Panc1 (cell line): ENCODE measurements around the gene C2orf69. TPM values are rescaled to one million over a fixed set of nuclear protein-coding genes. Genes with fewer than 3 reads are reported as not detected.
"Not testable (repeated sequence)": the region's sequence is repeated elsewhere in the genome, so short reads cannot be mapped to it uniquely, and the experiment has no call there.

Source experiments
- ATAC-seq: fragments of 200-7000 bp; cut with Tn5 transposase; 2 replicates; pipeline ENCODE4 v1.9.1; 2020; ENCODE audit warnings: mild to moderate bottlenecking, moderate library complexity
- BruUV-seq: library from RNA; stranded (reverse); fragments of 400-500 nt; replicated peaks from 2 replicates; lab custom pipeline; 2021; lab: Mats Ljungman, UMichigan
- CTCF ChIA-PET: fragments of 300-600 bp; sonication (Branson Sonifier 250); formaldehyde crosslinking; loops from one replicate; lab custom pipeline; 2022; ENCODE audit warnings: antibody characterized with exemption; lab: Charles Lee
- POLR2A ChIA-PET: fragments of 300-600 bp; sonication (Branson Sonifier 250); formaldehyde crosslinking; loops from one replicate; lab custom pipeline; 2022; ENCODE audit warnings: antibody characterized with exemption; lab: Charles Lee
- DNase-seq: peaks from one replicate; pipeline ENCODE4 v3.0.0-alpha.2; 2010; ENCODE audit warnings: low read depth, low spot score
- H3K27ac ChIP-seq: 2 replicates; pipeline ENCODE4 v1.5.1; 2011; ENCODE audit warnings: mild to moderate bottlenecking, low read length, inconsistent platforms
- H3K27me3 ChIP-seq: fragments of 200-500 bp; sonication (Bioruptor generic); 2 replicates; pipeline ENCODE4 v1.6.0; 2014; ENCODE audit warnings: low read length, inconsistent platforms; ENCODE audit not compliant: control insufficient read depth, insufficient read depth
- H3K36me3 ChIP-seq: fragments of 200-500 bp; sonication (Bioruptor generic); 2 replicates; pipeline ENCODE4 v1.5.1; 2014; ENCODE audit warnings: inconsistent platforms, mild to moderate bottlenecking, low read length, moderate library complexity; ENCODE audit not compliant: control insufficient read depth, insufficient read depth
- H3K4me1 ChIP-seq: 2 replicates; pipeline ENCODE4 v1.5.1; 2011; ENCODE audit warnings: inconsistent platforms, mild to moderate bottlenecking, low read length, moderate library complexity; ENCODE audit not compliant: control insufficient read depth, insufficient read depth
- H3K4me3 ChIP-seq, 2 experiments: 2 replicates each; pipeline ENCODE4 v1.5.1; 2011 to 2012; ENCODE audit warnings: low read depth in 2 of 2, low read length in 2 of 2, mild to moderate bottlenecking in 2 of 2, inconsistent platforms in 1 of 2, moderate library complexity in 1 of 2
- H3K9me3 ChIP-seq: fragments of 200-500 bp; sonication (Bioruptor generic); 2 replicates; pipeline ENCODE4 v1.5.1; 2014; ENCODE audit warnings: low read depth, mild to moderate bottlenecking, inconsistent platforms, low read length, moderate library complexity; ENCODE audit not compliant: control insufficient read depth, insufficient read depth
- POLR2AphosphoS5 ChIP-seq: IDR thresholded peaks from 2 replicates; pipeline ENCODE4 v1.6.1; 2012; ENCODE audit warnings: mild to moderate bottlenecking, low read depth, low read length, moderate library complexity
- SIN3A ChIP-seq: IDR thresholded peaks from 2 replicates; pipeline ENCODE4 v1.6.1; 2012; ENCODE audit warnings: low read depth, mild to moderate bottlenecking, low read length, moderate library complexity, borderline replicate concordance; ENCODE audit not compliant: insufficient read depth
- TCF7L2 ChIP-seq: IDR thresholded peaks from 2 replicates; pipeline ENCODE4 v1.6.1; 2011; ENCODE audit warnings: mild to moderate bottlenecking, low read depth, low read length, inconsistent platforms
- in situ Hi-C: cut with HindIII; loops from 2 replicates; pipeline ENCODE4 v1.10.0; 2016; ENCODE audit warnings: low sequenced_read_pairs, low pct_unique_long_range_greater_than_20kb
- intact Hi-C: fragments of 100-400 bp; cut with micrococcal nuclease; formaldehyde crosslinking; loops from one replicate; pipeline ENCODE4 v1.10.0; 2022; ENCODE audit not compliant: unreplicated experiment
- total RNA-seq: library from RNA; stranded (reverse); gene quantifications from one replicate; pipeline ENCODE4 v1.2.1, GENCODE V29; 2021; ENCODE audit not compliant: unreplicated experiment
- TF ChIP-seq, protein P1 (sequence below): fragments of 450-650 bp; IDR thresholded peaks from 2 replicates; pipeline ENCODE4 v1.5.1; 2017; ENCODE audit warnings: mild to moderate bottlenecking
- TF ChIP-seq, protein P2 (sequence below), 2 experiments: IDR thresholded peaks; 2 replicates each; pipeline ENCODE4 v1.6.1; 2011 to 2012; ENCODE audit warnings: low read depth in 2 of 2, control low read depth in 1 of 2, low read length in 1 of 2, mild to moderate bottlenecking in 1 of 2, moderate library complexity in 1 of 2; ENCODE audit not compliant: insufficient read depth in 1 of 2

C2orf69 gene
- total RNA-seq, 1 experiment from 2014 or later: 21.8 TPM

DNA sequence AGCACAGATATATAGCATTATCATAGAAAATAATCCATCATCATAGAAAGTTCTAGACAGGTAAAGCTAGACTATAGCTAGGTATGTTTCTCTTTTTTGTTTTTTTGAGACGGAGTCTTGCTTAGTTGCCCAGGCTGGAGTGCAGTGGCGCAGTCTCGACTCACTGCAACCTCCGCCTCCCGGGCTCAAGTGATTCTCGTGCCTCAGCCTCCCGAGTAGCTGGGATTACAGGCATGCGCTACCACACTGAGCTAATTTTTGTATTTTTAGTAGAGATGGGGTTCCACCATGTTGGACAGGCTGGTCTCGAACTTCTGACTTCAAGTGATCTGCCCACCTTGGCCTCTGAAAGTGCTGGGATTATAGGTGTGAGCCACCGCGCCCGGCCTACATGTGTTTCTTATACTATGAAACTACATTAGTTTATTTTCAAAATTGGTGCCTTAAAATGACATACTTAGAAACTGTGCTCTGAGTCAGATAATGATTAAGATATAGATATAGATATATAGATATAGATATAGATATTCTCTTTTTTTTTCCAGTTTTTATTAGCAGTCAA is 1.5 kb downstream of the C2orf69 start:
- DNase-seq, H3K27me3 ChIP-seq, H3K36me3 ChIP-seq, ATAC-seq, in situ Hi-C loops, BruUV-seq, intact Hi-C loops, H3K9me3 ChIP-seq: not testable (repeated sequence)
- H3K4me3 ChIP-seq: peak overlapping the region; percentile 91
- peak overlapping the region; percentile 98 for H3K27ac ChIP-seq
- ChIA-PET POLR2A (interaction anchor here (0.7 kb wide), 2 partner anchors 19 to 42 kb away, joined by 3 to 4 read pairs; no protein-coding TSS in a partner anchor), CTCF (interaction anchor here (0.7 kb wide), 1 partner anchor 28 kb away, joined by 3 read pairs; no protein-coding TSS in a partner anchor)
- H3K4me1 ChIP-seq: peaks cover 19% of the 10 kb centered on the region

DNA sequence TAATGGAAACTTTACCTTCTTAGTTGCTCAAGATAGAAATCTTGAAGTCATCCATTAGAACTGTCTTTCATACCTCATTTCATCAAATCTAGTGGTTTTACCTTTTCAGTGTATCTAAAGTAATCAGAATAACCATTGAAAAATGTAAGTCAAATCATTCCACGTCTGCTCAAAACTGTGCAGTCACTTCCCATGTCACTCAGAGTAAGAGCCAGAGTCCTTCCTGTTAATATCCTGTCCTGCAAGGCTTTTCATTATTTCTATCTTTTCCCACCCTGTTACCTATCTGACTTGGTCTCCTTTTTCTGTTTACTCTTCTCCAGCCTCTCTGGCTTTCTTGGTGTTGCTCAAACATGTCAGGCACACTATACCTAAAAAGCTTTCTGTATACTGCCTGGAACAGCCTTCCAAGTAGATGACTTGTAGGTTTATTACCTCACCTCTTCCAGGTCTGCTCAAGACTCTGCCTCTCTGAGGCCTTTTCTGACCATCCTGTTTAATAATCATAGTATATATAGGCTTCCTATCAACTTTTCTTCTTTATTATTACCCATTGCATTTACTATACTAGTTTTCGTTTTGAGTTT is 3.4 kb downstream of the C2orf69 start:
- Histone ChIP-seq H3K36me3 (peaks cover 9% of the 10 kb centered on the region), H3K9me3 (peaks cover 7% of the 10 kb centered on the region; the same call in 1 of the 2 replicates), H3K4me3 (no peak overlapping the region), H3K4me1 (peaks cover 19% of the 10 kb centered on the region), H3K27me3 (no peaks in the 10 kb centered on the region), H3K27ac (no peak overlapping the region)
- BruUV-seq: no TSS peak
- TF ChIP-seq, protein P1, sequence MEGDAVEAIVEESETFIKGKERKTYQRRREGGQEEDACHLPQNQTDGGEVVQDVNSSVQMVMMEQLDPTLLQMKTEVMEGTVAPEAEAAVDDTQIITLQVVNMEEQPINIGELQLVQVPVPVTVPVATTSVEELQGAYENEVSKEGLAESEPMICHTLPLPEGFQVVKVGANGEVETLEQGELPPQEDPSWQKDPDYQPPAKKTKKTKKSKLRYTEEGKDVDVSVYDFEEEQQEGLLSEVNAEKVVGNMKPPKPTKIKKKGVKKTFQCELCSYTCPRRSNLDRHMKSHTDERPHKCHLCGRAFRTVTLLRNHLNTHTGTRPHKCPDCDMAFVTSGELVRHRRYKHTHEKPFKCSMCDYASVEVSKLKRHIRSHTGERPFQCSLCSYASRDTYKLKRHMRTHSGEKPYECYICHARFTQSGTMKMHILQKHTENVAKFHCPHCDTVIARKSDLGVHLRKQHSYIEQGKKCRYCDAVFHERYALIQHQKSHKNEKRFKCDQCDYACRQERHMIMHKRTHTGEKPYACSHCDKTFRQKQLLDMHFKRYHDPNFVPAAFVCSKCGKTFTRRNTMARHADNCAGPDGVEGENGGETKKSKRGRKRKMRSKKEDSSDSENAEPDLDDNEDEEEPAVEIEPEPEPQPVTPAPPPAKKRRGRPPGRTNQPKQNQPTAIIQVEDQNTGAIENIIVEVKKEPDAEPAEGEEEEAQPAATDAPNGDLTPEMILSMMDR: no peak
- TF ChIP-seq TCF7L2: no peak
- TF ChIP-seq POLR2AphosphoS5: no peak
- TF ChIP-seq SIN3A: no peak
- TF ChIP-seq, protein P2, sequence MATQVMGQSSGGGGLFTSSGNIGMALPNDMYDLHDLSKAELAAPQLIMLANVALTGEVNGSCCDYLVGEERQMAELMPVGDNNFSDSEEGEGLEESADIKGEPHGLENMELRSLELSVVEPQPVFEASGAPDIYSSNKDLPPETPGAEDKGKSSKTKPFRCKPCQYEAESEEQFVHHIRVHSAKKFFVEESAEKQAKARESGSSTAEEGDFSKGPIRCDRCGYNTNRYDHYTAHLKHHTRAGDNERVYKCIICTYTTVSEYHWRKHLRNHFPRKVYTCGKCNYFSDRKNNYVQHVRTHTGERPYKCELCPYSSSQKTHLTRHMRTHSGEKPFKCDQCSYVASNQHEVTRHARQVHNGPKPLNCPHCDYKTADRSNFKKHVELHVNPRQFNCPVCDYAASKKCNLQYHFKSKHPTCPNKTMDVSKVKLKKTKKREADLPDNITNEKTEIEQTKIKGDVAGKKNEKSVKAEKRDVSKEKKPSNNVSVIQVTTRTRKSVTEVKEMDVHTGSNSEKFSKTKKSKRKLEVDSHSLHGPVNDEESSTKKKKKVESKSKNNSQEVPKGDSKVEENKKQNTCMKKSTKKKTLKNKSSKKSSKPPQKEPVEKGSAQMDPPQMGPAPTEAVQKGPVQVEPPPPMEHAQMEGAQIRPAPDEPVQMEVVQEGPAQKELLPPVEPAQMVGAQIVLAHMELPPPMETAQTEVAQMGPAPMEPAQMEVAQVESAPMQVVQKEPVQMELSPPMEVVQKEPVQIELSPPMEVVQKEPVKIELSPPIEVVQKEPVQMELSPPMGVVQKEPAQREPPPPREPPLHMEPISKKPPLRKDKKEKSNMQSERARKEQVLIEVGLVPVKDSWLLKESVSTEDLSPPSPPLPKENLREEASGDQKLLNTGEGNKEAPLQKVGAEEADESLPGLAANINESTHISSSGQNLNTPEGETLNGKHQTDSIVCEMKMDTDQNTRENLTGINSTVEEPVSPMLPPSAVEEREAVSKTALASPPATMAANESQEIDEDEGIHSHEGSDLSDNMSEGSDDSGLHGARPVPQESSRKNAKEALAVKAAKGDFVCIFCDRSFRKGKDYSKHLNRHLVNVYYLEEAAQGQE (IDR thresholded peaks at IDR 0.05; ENCODE audit: insufficient read depth in 1 of 2, low read depth in 2 of 2, low read length in 1 of 2): no peak
- no peak for DNase-seq
- POLR2A ChIA-PET: no interaction called here
- in situ Hi-C loops (no loop called here), intact Hi-C loops (no loop called here)
- ATAC-seq: no peak
- CTCF ChIA-PET: no interaction called here

DNA sequence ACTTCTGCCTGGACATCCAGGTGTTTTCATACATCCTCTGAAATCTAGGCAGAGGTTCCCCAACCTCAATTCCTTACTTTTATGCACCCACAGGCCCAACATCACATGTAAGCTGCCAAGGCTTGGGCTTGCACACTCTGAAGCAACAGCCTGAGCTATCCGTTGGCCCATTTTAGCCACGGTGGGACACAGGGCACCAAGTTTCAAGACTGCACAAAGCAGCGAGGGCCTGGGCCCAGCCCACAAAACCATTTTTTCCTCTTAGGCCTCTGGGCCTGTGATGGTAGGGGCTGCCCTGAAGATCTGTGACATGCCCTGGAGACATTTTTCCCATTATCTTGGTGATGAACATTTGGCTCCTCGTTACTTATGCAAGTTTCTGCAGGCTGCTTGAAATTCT is 5.9 kb downstream of the C2orf69 start:
- H3K27ac ChIP-seq: no peak overlapping the region
- peaks cover 7% of the 10 kb centered on the region; the same call in 1 of the 2 replicates for H3K9me3 ChIP-seq
- ChIA-PET CTCF (no interaction called here), POLR2A (no interaction called here)
- no peaks in the 10 kb centered on the region for H3K27me3 ChIP-seq
- no peak for DNase-seq
- no TSS peak for BruUV-seq
- no peak for ATAC-seq
- intact Hi-C loops: no loop called here
- no peak overlapping the region for H3K4me3 ChIP-seq
- in situ Hi-C loops: no loop called here
- H3K36me3 ChIP-seq: peaks cover 11% of the 10 kb centered on the region
- no peak for TF ChIP-seq POLR2AphosphoS5
- H3K4me1 ChIP-seq: peaks cover 12% of the 10 kb centered on the region
